DOHH2 (cell line): Measurements from ENCODE around the gene ITCH.

Experiments used
- EZH2phosphoT487 ChIP-seq: fragments of 200-600 bp; sonication (generic); IDR thresholded peaks from 2 replicates; pipeline ENCODE4 v1.6.1; 2017; ENCODE audit warnings: borderline replicate concordance, mild to moderate bottlenecking, antibody characterized with exemption, low read length, moderate library complexity, mixed read lengths
- TF ChIP-seq, protein P1 (sequence below): fragments of 200-600 bp; sonication (generic); IDR thresholded peaks from one replicate; pipeline ENCODE4 v1.5.1; 2014; ENCODE audit warnings: antibody characterized with exemption, mild to moderate bottlenecking, low read depth, low read length; ENCODE audit not compliant: poor library complexity, severe bottlenecking

DNA sequence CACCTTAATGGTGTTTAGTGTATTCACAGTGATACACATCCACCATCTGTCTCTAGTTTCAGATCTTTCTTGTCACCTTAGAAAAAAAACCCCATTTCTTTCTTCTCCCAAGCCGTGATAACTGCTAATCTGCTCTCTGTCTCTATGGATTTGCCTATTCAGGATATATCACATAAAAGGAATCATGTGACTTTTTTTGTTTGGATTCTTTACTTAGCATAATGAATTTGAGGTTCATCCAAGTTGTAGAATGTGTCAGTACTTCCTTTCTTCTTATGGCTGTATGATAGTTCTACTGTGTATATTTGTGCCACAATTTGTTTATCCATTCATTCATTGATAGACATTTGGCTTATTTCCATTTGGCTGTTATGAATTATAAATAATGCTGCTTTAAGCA, 57.1 kb downstream of the ITCH start:
- TF ChIP-seq, protein P1, sequence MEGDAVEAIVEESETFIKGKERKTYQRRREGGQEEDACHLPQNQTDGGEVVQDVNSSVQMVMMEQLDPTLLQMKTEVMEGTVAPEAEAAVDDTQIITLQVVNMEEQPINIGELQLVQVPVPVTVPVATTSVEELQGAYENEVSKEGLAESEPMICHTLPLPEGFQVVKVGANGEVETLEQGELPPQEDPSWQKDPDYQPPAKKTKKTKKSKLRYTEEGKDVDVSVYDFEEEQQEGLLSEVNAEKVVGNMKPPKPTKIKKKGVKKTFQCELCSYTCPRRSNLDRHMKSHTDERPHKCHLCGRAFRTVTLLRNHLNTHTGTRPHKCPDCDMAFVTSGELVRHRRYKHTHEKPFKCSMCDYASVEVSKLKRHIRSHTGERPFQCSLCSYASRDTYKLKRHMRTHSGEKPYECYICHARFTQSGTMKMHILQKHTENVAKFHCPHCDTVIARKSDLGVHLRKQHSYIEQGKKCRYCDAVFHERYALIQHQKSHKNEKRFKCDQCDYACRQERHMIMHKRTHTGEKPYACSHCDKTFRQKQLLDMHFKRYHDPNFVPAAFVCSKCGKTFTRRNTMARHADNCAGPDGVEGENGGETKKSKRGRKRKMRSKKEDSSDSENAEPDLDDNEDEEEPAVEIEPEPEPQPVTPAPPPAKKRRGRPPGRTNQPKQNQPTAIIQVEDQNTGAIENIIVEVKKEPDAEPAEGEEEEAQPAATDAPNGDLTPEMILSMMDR: no peak
- TF ChIP-seq EZH2phosphoT487: no peak
